T-helper 1 cell treated with Interleukin-12 subunit alpha and Interleukin-12 subunit beta and Interleukin-4 antibody, amounts not matched to agents 30 μg/mL and 1 μg/mL, for 36 hours (primary cell): Measurements from ENCODE around the gene ITGB3.

ENCODE experiments used
- H3K27ac Mint-ChIP-seq: one replicate; pipeline ENCODE4 v1.8.0; 2021; ENCODE audit warnings: mild to moderate bottlenecking, mixed read lengths
- H3K27me3 Mint-ChIP-seq: one replicate; pipeline ENCODE4 v1.8.0; 2021; ENCODE audit warnings: low read depth, mixed read lengths
- H3K36me3 Mint-ChIP-seq: one replicate; pipeline ENCODE4 v1.8.0; 2021; ENCODE audit warnings: low read depth, mixed read lengths
- H3K4me1 Mint-ChIP-seq: one replicate; pipeline ENCODE4 v1.8.0; 2021; ENCODE audit warnings: low read depth, mixed read lengths
- H3K4me3 Mint-ChIP-seq: one replicate; pipeline ENCODE4 v1.8.0; 2021; ENCODE audit warnings: mild to moderate bottlenecking, moderate library complexity, mixed read lengths
- H3K9me3 Mint-ChIP-seq: one replicate; pipeline ENCODE4 v1.8.0; 2021; ENCODE audit warnings: mixed read lengths

ITGB3 gene

DNA sequence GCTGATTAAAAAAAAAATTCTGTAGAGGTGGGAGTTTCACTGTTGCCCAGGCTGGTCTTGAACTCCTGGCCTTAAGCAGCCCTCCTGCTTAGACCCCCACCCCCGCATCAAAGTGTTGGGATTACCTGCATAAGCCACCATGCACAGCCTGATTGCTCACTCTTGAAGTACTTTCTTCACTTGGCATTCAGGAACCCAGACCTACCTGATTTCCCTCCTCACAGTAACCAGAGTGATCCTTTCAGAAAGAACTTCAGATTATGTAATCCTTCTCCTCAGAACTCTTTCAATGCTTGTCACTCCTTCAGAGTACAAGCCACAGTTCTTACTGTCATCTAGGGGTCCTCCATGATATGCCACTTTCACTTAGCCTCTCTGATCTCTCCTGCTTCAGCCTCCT lies 71.5 kb downstream of the ITGB3 start:
- Mint-ChIP-seq H3K27ac (peak overlapping the region; percentile 95), H3K27me3 (peaks cover 32% of the 10 kb centered on the region), H3K36me3 (peaks cover 1% of the 10 kb centered on the region), H3K4me3 (peak overlapping the region; percentile 97), H3K9me3 (no peaks in the 10 kb centered on the region), H3K4me1 (peaks cover 20% of the 10 kb centered on the region)

GRCh38 chr17:47330548-47330947 lies 76.9 kb downstream of the ITGB3 start:
- Mint-ChIP-seq H3K9me3 (no peaks in the 10 kb centered on the region), H3K4me1 (peaks cover under 1% of the 10 kb centered on the region), H3K27ac (no peak overlapping the region), H3K4me3 (no peak overlapping the region), H3K36me3 (peaks cover 5% of the 10 kb centered on the region), H3K27me3 (peaks cover 26% of the 10 kb centered on the region)

GRCh38 chr17:47332287-47332686 lies 78.7 kb downstream of the ITGB3 start:
- H3K27ac Mint-ChIP-seq = no peak overlapping the region
- H3K36me3 Mint-ChIP-seq = peaks cover 5% of the 10 kb centered on the region
- peaks cover 21% of the 10 kb centered on the region for H3K27me3 Mint-ChIP-seq
- H3K9me3 Mint-ChIP-seq = no peaks in the 10 kb centered on the region
- H3K4me3 Mint-ChIP-seq = no peak overlapping the region
- H3K4me1 Mint-ChIP-seq = no peaks in the 10 kb centered on the region

- Mint-ChIP-seq H3K27ac (no peak overlapping the region), H3K9me3 (no peaks in the 10 kb centered on the region), H3K27me3 (peaks cover 13% of the 10 kb centered on the region), H3K36me3 (peaks cover 5% of the 10 kb centered on the region), H3K4me3 (no peak overlapping the region), H3K4me1 (no peaks in the 10 kb centered on the region)
Measured at GRCh38 chr17:47335101-47335936, 81.7 kb downstream of the ITGB3 start.

DNA sequence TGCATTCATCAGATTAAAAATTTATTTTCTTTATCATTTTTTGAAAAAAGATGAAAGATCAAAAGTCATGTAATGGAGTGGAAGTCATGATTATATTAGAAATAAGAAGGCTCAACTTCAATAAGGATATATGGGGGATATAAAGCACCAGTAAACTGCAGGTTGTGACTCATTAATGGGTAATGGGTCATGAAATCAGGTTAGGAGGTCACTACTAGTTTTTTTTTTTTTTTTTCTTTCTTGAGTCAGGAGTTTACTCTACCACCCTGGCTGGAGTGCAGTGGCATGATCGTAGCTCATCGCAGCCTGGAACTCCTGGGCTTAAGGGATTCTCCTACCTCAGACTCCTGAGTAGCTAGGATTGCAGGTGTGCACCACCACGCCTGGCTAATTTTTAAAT lies 84.4 kb downstream of the ITGB3 start:
- Mint-ChIP-seq H3K36me3 (peaks cover 3% of the 10 kb centered on the region), H3K9me3 (no peaks in the 10 kb centered on the region), H3K4me3 (no peak overlapping the region), H3K27me3 (peaks cover 4% of the 10 kb centered on the region), H3K4me1 (no peaks in the 10 kb centered on the region), H3K27ac (no peak overlapping the region)

GRCh38 chr17:47352848-47353247 lies 99.2 kb downstream of the ITGB3 start:
- Mint-ChIP-seq H3K4me3 (no peak overlapping the region), H3K4me1 (peaks cover 3% of the 10 kb centered on the region), H3K36me3 (peaks cover 2% of the 10 kb centered on the region), H3K27me3 (peaks cover 7% of the 10 kb centered on the region), H3K9me3 (no peaks in the 10 kb centered on the region), H3K27ac (no peak overlapping the region)

- Mint-ChIP-seq H3K4me3 (no peak overlapping the region), H3K4me1 (peaks cover 3% of the 10 kb centered on the region), H3K9me3 (no peaks in the 10 kb centered on the region), H3K27ac (no peak overlapping the region), H3K27me3 (no peaks in the 10 kb centered on the region), H3K36me3 (peaks cover 2% of the 10 kb centered on the region)
Measured at GRCh38 chr17:47358652-47359051, 105.0 kb downstream of the ITGB3 start.
